ENCODE data around the gene SIGLEC1. TPM values are rescaled to one million over a fixed set of nuclear protein-coding genes. Genes with fewer than 3 reads are reported as not detected.
A peak's percentile ranks its signal among the peaks of the same experiment; 100 is the strongest.

The SIGLEC1 gene
- total RNA-seq, 1 donor from 2014 or later: 23.2 TPM

DNA sequence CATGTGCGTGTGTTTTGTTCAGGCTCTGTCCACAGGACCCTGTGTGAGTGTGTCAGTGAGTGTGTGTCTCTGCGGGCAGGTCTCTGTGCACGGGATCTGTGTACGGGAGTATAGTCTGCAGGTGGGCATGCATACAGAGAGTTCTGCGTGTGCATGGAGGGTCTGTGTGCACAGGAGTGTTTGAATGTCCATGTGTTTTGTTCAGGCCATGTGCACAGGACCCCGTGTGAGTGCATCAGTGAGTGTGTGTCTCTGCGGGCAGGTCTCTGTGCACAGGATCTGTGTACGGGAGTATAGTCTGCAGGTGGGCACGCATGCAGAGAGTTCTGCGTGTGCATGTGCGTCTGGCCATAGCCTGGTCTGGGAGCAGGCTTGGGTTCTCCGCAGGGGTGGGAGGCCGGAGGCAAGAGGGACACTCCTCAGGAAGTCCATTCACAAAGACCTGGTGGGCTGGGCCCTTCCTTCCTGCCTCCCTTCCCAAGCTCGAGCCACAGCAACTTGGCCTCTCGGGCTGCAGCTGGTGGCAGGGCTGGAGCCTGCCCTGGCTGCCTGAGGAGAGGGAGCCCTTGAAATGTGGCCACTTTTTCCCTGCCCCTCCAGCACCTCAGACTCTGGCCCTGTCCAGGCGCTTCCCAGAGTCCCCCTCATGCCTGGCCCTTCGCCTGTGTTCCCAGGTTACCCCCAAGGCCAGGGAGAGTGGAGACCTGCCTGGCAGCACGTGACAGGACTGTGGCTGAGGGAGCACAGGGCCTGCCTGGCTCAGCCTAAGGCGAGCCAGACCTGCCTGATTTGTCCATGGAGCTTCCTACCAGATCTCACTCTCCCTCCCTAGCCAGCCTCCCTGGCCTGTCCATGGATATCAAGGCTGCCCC, 26.9 kb upstream of the SIGLEC1 start:
- no peak overlapping the region for H3K4me3 ChIP-seq
- DNase-seq (ENCODE audit: low spot score in 2 of 2): no peak
- H3K27me3 ChIP-seq: no peaks in the 10 kb centered on the region
- intact Hi-C loops (cut with DNase I): no loop called here
- TF ChIP-seq, protein P1, sequence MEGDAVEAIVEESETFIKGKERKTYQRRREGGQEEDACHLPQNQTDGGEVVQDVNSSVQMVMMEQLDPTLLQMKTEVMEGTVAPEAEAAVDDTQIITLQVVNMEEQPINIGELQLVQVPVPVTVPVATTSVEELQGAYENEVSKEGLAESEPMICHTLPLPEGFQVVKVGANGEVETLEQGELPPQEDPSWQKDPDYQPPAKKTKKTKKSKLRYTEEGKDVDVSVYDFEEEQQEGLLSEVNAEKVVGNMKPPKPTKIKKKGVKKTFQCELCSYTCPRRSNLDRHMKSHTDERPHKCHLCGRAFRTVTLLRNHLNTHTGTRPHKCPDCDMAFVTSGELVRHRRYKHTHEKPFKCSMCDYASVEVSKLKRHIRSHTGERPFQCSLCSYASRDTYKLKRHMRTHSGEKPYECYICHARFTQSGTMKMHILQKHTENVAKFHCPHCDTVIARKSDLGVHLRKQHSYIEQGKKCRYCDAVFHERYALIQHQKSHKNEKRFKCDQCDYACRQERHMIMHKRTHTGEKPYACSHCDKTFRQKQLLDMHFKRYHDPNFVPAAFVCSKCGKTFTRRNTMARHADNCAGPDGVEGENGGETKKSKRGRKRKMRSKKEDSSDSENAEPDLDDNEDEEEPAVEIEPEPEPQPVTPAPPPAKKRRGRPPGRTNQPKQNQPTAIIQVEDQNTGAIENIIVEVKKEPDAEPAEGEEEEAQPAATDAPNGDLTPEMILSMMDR (IDR thresholded peaks at IDR 0.05): no peak
- no peaks in the 10 kb centered on the region for H3K9me3 ChIP-seq
- no peaks in the 10 kb centered on the region for H3K4me1 ChIP-seq
- H3K36me3 ChIP-seq: no peaks in the 10 kb centered on the region
- peak overlapping the region in 1 of 2 donors; percentile 18 for H3K27ac ChIP-seq

DNA sequence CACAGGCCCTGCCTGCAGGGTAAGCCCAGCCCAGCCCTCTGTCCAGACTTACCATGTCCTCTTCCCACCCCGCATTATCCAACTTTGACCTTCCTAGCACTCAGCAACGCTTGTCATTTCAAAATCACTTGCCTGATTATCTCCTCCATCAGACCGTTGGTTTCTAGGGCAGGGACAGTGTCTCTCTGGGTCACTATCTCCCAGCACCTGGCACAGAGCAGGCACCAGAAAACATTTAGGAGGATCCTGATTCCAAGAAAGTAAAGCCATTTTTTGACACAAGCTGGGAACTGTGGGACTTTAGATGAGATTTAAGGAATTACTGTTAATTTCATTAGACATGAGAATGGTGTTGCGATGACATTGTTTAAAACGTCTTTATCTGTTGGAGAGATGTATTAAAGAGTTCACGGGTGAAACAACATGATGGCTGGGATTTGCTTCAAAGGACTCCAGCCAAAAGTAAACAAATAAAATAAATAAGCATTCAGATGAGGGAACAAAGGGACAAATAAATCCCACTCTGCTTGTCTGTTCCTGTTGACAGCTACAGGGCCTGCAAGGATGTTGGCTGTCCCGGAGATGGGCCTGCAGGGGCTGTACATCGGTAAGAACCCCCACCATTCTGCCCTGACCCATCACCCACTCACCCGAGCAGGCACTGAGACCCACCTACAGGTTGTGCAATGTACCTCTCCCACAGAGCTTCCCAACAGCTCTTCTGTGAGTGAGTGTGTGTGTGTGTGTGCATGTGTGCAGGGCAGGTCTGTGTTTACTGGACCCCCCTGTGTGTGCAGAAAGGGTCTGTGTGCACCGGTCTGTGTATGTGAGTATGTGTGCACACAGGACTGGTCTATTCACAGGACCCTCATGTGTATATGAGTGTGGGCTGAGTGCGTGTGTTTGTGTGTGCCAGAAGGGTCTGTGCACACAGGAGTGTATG, 26.0 kb upstream of the SIGLEC1 start:
- H3K27ac ChIP-seq: no peak overlapping the region
- intact Hi-C loops (cut with DNase I): no loop called here

DNA sequence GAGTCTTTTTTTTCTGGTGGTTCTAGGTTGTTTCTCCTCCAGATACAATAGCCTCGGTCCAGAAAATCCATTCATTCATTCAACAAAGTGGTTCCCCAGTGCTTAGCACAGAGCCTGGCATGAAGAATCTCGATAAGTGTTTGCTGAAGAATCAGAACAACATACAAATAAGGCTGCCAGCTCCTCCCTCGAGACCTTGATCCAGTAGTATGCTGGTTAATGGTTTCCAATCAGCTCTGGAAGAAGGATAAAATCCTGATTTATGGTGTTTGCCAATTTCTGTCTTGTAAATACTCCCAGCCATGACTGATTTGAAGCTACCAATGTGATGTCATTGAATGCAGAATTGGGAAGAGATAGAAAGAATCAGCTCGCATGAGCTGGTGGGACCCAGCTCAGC, 23.4 kb upstream of the SIGLEC1 start:
- peaks cover 8% of the 10 kb centered on the region for H3K27me3 ChIP-seq
- TF ChIP-seq, protein P1 (IDR thresholded peaks at IDR 0.05): no peak
- no peak for DNase-seq (ENCODE audit: low spot score in 2 of 2)
- H3K4me3 ChIP-seq: no peak overlapping the region
- H3K9me3 ChIP-seq: no peaks in the 10 kb centered on the region
- H3K27ac ChIP-seq: no peak overlapping the region
- no peaks in the 10 kb centered on the region for H3K4me1 ChIP-seq
- intact Hi-C loops (cut with DNase I): no loop called here
- H3K36me3 ChIP-seq: no peaks in the 10 kb centered on the region

More for the DNA sequence above, 26.0 kb upstream of the SIGLEC1 start:
- Histone ChIP-seq H3K4me1 (no peaks in the 10 kb centered on the region), H3K4me3 (no peak overlapping the region), H3K9me3 (no peaks in the 10 kb centered on the region), H3K36me3 (no peaks in the 10 kb centered on the region), H3K27me3 (no peaks in the 10 kb centered on the region)
- TF ChIP-seq, protein P1 (IDR thresholded peaks at IDR 0.05): no peak
- DNase-seq (ENCODE audit: low spot score in 2 of 2): no peak

DNA sequence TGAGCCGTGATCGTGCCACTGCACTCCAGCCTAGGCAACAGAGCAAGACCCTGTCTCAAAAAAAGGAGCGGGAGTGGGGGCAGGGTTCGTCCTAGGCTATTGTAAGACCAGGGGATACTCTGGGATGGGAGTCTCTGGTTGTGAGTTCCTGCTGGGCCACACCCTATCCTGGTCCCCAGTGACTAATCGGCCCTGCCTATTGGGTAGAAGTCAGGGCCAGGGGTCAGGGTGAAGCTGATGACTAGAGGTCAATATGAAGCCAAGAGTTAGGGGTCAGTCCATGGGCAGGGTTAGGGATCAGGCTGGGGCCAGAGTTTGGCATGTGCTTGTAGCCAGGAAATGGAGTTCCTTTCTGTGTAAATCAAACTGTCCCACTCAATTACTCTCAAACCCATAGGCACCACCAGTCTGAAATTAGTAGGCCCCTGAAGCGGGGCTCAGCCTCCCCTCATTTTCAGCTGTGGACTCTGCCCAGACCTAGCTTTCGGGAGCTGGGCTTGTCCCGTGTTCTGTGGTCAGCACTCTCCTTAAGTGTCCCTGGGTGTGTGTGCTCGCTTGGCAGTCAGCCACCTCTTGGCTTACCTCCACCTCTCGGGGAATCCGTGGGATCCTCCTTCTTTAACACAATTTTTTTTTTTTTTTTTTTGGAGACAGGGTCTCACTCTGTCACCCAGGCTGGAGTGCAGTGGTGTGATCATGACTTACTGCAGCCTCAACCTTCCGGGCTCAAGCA, 21.9 kb upstream of the SIGLEC1 start:
- Histone ChIP-seq H3K27ac (no peak overlapping the region), H3K4me3 (no peak overlapping the region), H3K27me3 (peaks cover 8% of the 10 kb centered on the region), H3K4me1 (no peaks in the 10 kb centered on the region), H3K9me3 (no peaks in the 10 kb centered on the region), H3K36me3 (no peaks in the 10 kb centered on the region)
- TF ChIP-seq, protein P1 (IDR thresholded peaks at IDR 0.05): no peak
- intact Hi-C loops (cut with DNase I): no loop called here
- no peak for DNase-seq (ENCODE audit: low spot score in 2 of 2)
